SK-N-MC (cell line): ENCODE measurements around the gene ABLIM3.

Source experiments
- DNase-seq: peaks from one replicate; pipeline ENCODE4 v3.0.0-alpha.2; 2011; ENCODE audit warnings: low read depth, low spot score
- H3K27ac ChIP-seq: fragments of 200-600 bp; sonication (generic); 2 replicates; pipeline ENCODE4 v1.5.1; 2016; ENCODE audit warnings: mixed run types
- H3K36me3 ChIP-seq: fragments of 200-600 bp; sonication (generic); 2 replicates; pipeline ENCODE4 v1.6.1; 2017; ENCODE audit warnings: antibody characterized with exemption, low read length, mixed read lengths; ENCODE audit not compliant: insufficient read depth
- H3K4me3 ChIP-seq: fragments of 200-600 bp; sonication (generic); 2 replicates; pipeline ENCODE4 v1.5.1; 2016
- H3K9ac ChIP-seq: fragments of 200-600 bp; sonication (generic); 2 replicates; pipeline ENCODE4 v1.8.0; 2017; ENCODE audit warnings: mixed run types, mixed read lengths; ENCODE audit not compliant: insufficient read length
- H3K9me3 ChIP-seq: fragments of 200-600 bp; sonication (generic); 2 replicates; pipeline ENCODE4 v1.6.1; 2017; ENCODE audit warnings: low read depth, mild to moderate bottlenecking, antibody characterized with exemption, low read length, moderate library complexity, mixed read lengths
- EZH2 ChIP-seq: fragments of 200-600 bp; sonication (generic); IDR thresholded peaks from one replicate; pipeline ENCODE4 v1.6.1; 2017; ENCODE audit warnings: antibody characterized with exemption
- FOXP2 ChIP-seq: optimal IDR thresholded peaks from 2 replicates; pipeline ENCODE3; 2011; ENCODE audit warnings: mild to moderate bottlenecking, moderate library complexity; ENCODE audit not compliant: insufficient read depth; ENCODE audit errors: extremely low read length, control extremely low read depth
- POLR2AphosphoS5 ChIP-seq: IDR thresholded peaks from 2 replicates; pipeline ENCODE4 v1.6.1; 2012; ENCODE audit warnings: mild to moderate bottlenecking, low read depth, low read length, borderline replicate concordance

ABLIM3 gene

GRCh38 chr5:149138182-149138923 is 2.9 kb upstream of the ABLIM3 start:
- Histone ChIP-seq H3K4me3 (no peak overlapping the region), H3K27ac (no peak overlapping the region), H3K36me3 (no peaks in the 10 kb centered on the region), H3K9me3 (no peaks in the 10 kb centered on the region), H3K9ac (no peak overlapping the region)
- TF ChIP-seq POLR2AphosphoS5 = no peak
- TF ChIP-seq FOXP2 = no peak
- no peak for TF ChIP-seq EZH2
- DNase-seq = no peak

GRCh38 chr5:149140197-149141002 is 893 bp upstream of the ABLIM3 start:
- no peak for DNase-seq
- H3K27ac ChIP-seq = no peak overlapping the region
- no peak overlapping the region for H3K4me3 ChIP-seq
- no peaks in the 10 kb centered on the region for H3K9me3 ChIP-seq
- H3K9ac ChIP-seq = no peak overlapping the region
- H3K36me3 ChIP-seq = no peaks in the 10 kb centered on the region
- TF ChIP-seq POLR2AphosphoS5 (no peak), FOXP2 (no peak), EZH2 (no peak)

- no peak for TF ChIP-seq EZH2
- TF ChIP-seq POLR2AphosphoS5 = no peak
- TF ChIP-seq FOXP2 = no peak
- Histone ChIP-seq H3K4me3 (peak overlapping the region; percentile 59), H3K9ac (no peak overlapping the region), H3K27ac (no peak overlapping the region), H3K36me3 (no peaks in the 10 kb centered on the region), H3K9me3 (no peaks in the 10 kb centered on the region)
- no peak for DNase-seq
Measured at GRCh38 chr5:149141957-149142851, 911 bp downstream of the ABLIM3 start.

- Histone ChIP-seq H3K4me3 (no peak overlapping the region), H3K36me3 (no peaks in the 10 kb centered on the region), H3K9ac (no peak overlapping the region), H3K9me3 (no peaks in the 10 kb centered on the region), H3K27ac (no peak overlapping the region)
- TF ChIP-seq EZH2 = no peak
- TF ChIP-seq POLR2AphosphoS5 = no peak
- TF ChIP-seq FOXP2 = no peak
- DNase-seq = no peak
Measured at GRCh38 chr5:149143470-149143869, 2.2 kb downstream of the ABLIM3 start.

GRCh38 chr5:149144637-149145036 is 3.3 kb downstream of the ABLIM3 start:
- TF ChIP-seq FOXP2 (no peak), POLR2AphosphoS5 (no peak), EZH2 (no peak)
- no peak for DNase-seq
- Histone ChIP-seq H3K4me3 (no peak overlapping the region), H3K36me3 (no peaks in the 10 kb centered on the region), H3K9me3 (no peaks in the 10 kb centered on the region), H3K9ac (no peak overlapping the region), H3K27ac (no peak overlapping the region)

GRCh38 chr5:149145138-149145537 is 3.8 kb downstream of the ABLIM3 start:
- H3K36me3 ChIP-seq = no peaks in the 10 kb centered on the region
- no peaks in the 10 kb centered on the region for H3K9me3 ChIP-seq
- DNase-seq = no peak
- no peak overlapping the region for H3K9ac ChIP-seq
- TF ChIP-seq FOXP2 (no peak), EZH2 (no peak), POLR2AphosphoS5 (no peak)
- no peak overlapping the region for H3K4me3 ChIP-seq
- H3K27ac ChIP-seq = no peak overlapping the region

GRCh38 chr5:149147676-149148075 is 6.4 kb downstream of the ABLIM3 start:
- no peak overlapping the region for H3K4me3 ChIP-seq
- TF ChIP-seq POLR2AphosphoS5 (no peak), EZH2 (no peak)
- no peaks in the 10 kb centered on the region for H3K36me3 ChIP-seq
- DNase-seq = no peak
- no peaks in the 10 kb centered on the region for H3K9me3 ChIP-seq
- no peak overlapping the region for H3K27ac ChIP-seq
- H3K9ac ChIP-seq = no peak overlapping the region

- Histone ChIP-seq H3K9me3 (no peaks in the 10 kb centered on the region), H3K36me3 (no peaks in the 10 kb centered on the region), H3K4me3 (no peak overlapping the region), H3K27ac (no peak overlapping the region), H3K9ac (no peak overlapping the region)
- DNase-seq = no peak
- TF ChIP-seq POLR2AphosphoS5 (no peak), FOXP2 (no peak), EZH2 (no peak)
Measured at GRCh38 chr5:149149942-149150341, 8.6 kb downstream of the ABLIM3 start.
